Suprapubic skin (tissue), 4 donors: Measurements from ENCODE around the gene NDFIP1.

ENCODE experiments used
- POLR2A ChIP-seq, 2 donors: fragments of 450-650 bp; IDR thresholded peaks; one replicate each; pipeline ENCODE4 v1.6.1; 2017; ENCODE audit warnings: antibody characterized with exemption in 2 of 2, mild to moderate bottlenecking in 2 of 2, moderate library complexity in 2 of 2
- POLR2AphosphoS5 ChIP-seq, 3 donors: sonication (generic); formaldehyde crosslinking; IDR thresholded peaks; one replicate each; pipeline ENCODE4 v1.6.1; 2017; ENCODE audit warnings: antibody characterized with exemption in 3 of 3
- TF ChIP-seq, protein P1 (sequence below), 2 donors: fragments of 200-600 bp in 1 of 2; fragments of 450-650 bp in 1 of 2; sonication (generic) in 1 of 2; IDR thresholded peaks; one replicate each; pipeline ENCODE4 v1.5.1; 2016 to 2019; ENCODE audit warnings: antibody characterized with exemption in 2 of 2, mild to moderate bottlenecking in 1 of 2, moderate library complexity in 1 of 2

DNA sequence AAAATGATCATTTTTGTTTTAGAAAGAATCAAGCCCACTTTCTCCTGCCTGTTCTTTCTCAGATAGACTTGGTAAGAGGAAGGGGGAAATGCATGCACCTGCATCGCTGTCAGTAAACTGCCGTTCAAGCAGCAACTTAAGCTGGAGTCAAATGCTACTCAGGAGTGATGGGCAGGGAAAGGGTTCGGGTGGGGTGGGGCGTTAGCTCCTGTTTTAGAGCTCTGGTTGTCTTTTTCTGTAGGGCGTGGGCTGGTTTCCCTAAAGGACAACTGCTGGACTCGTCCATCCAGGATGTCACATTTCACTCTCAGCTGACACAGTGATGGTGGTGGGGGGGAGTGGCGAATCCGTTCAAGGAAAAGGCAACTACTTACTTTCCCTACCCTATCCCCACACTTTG, 75.0 kb downstream of the NDFIP1 start:
- TF ChIP-seq, protein P1, sequence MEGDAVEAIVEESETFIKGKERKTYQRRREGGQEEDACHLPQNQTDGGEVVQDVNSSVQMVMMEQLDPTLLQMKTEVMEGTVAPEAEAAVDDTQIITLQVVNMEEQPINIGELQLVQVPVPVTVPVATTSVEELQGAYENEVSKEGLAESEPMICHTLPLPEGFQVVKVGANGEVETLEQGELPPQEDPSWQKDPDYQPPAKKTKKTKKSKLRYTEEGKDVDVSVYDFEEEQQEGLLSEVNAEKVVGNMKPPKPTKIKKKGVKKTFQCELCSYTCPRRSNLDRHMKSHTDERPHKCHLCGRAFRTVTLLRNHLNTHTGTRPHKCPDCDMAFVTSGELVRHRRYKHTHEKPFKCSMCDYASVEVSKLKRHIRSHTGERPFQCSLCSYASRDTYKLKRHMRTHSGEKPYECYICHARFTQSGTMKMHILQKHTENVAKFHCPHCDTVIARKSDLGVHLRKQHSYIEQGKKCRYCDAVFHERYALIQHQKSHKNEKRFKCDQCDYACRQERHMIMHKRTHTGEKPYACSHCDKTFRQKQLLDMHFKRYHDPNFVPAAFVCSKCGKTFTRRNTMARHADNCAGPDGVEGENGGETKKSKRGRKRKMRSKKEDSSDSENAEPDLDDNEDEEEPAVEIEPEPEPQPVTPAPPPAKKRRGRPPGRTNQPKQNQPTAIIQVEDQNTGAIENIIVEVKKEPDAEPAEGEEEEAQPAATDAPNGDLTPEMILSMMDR (IDR thresholded peaks at IDR 0.05), result no peak
- TF ChIP-seq POLR2AphosphoS5 (IDR thresholded peaks at IDR 0.05) (no peak), POLR2A (IDR thresholded peaks at IDR 0.05) (no peak)
